HepG2 (cell line): ENCODE results near the gene FAM76A. TPM values are rescaled to one million over a fixed set of nuclear protein-coding genes. Genes with fewer than 3 reads are reported as not detected.
A peak's percentile ranks its signal among the peaks of the same experiment; 100 is the strongest.

Experiments used
- ASH2L ChIP-seq: fragments of 300-600, 200-600 bp; sonication (generic); IDR thresholded peaks from 2 replicates; pipeline ENCODE4 v1.7.0; 2017; ENCODE audit warnings: low read depth, mild to moderate bottlenecking, moderate library complexity, mixed read lengths, low read length; ENCODE audit not compliant: insufficient read length
- DR1 ChIP-seq: sonication (generic); formaldehyde crosslinking; IDR thresholded peaks from 2 replicates; pipeline ENCODE4 v1.8.0; 2021; ENCODE audit warnings: mild to moderate bottlenecking, missing genetic modification reagents, inconsistent platforms
- FOXJ3 ChIP-seq: sonication (generic); formaldehyde crosslinking; IDR thresholded peaks from 2 replicates; pipeline ENCODE4 v1.4.0; 2020; ENCODE audit warnings: missing genetic modification reagents, mild to moderate bottlenecking, borderline replicate concordance
- HMGXB4 ChIP-seq, 2 experiments: sonication (generic) in 1 of 2; formaldehyde crosslinking in 1 of 2; IDR thresholded peaks; 2 replicates each; pipeline versions ENCODE4 v1.4.0 to v1.6.1; 2018 to 2020; ENCODE audit warnings: missing genetic modification reagents in 2 of 2, borderline replicate concordance in 1 of 2, low read depth in 1 of 2, mild to moderate bottlenecking in 1 of 2, missing biosample characterization in 1 of 2
- HOXA3 ChIP-seq: sonication (generic); formaldehyde crosslinking; IDR thresholded peaks from 2 replicates; pipeline ENCODE4 v1.5.0; 2020; ENCODE audit warnings: missing genetic modification reagents
- JARID2 ChIP-seq: sonication (generic); formaldehyde crosslinking; IDR thresholded peaks from 2 replicates; pipeline ENCODE4 v1.8.1; 2023; ENCODE audit warnings: missing genetic modification reagents, inconsistent platforms; ENCODE audit not compliant: insufficient replicate concordance
- KMT2B ChIP-seq: IDR thresholded peaks from 2 replicates; pipeline ENCODE4 v1.6.1; 2016; ENCODE audit warnings: missing genetic modification reagents, missing compliant biosample characterization
- MAFF ChIP-seq: IDR thresholded peaks from 2 replicates; pipeline ENCODE4 v1.6.1; 2011; ENCODE audit warnings: low read depth, low read length, improper control_type of control experiment
- MXD4 ChIP-seq: IDR thresholded peaks from 2 replicates; pipeline ENCODE4 v1.6.1; 2016; ENCODE audit warnings: mild to moderate bottlenecking, missing biosample characterization, missing genetic modification reagents
- RAD21 ChIP-seq: fragments of 450-650 bp; formaldehyde crosslinking; IDR thresholded peaks from 2 replicates; pipeline ENCODE4 v1.5.0; 2020; ENCODE audit warnings: mild to moderate bottlenecking
- RAD51 ChIP-seq: fragments of 450-650 bp; IDR thresholded peaks from 2 replicates; pipeline ENCODE4 v1.6.1; 2016; ENCODE audit warnings: borderline replicate concordance
- RARA ChIP-seq: IDR thresholded peaks from 2 replicates; pipeline ENCODE4 v1.6.1; 2016; ENCODE audit warnings: missing genetic modification reagents, missing compliant biosample characterization
- RFX3 ChIP-seq: IDR thresholded peaks from 2 replicates; pipeline ENCODE4 v1.6.1; 2016; ENCODE audit warnings: missing biosample characterization, missing genetic modification reagents
- SP4 ChIP-seq: sonication (generic); formaldehyde crosslinking; IDR thresholded peaks from 2 replicates; pipeline ENCODE4 v1.8.1; 2023; ENCODE audit warnings: mild to moderate bottlenecking, missing genetic modification reagents
- THAP8 ChIP-seq: sonication (generic); formaldehyde crosslinking; IDR thresholded peaks from 2 replicates; pipeline ENCODE4 v1.5.1; 2020; ENCODE audit warnings: missing genetic modification reagents, mild to moderate bottlenecking, borderline replicate concordance
- ZGPAT ChIP-seq: IDR thresholded peaks from 2 replicates; pipeline ENCODE4 v1.6.1; 2016; ENCODE audit warnings: mild to moderate bottlenecking
- ZHX2 ChIP-seq, 2 experiments: sonication (generic) in 1 of 2; formaldehyde crosslinking in 1 of 2; IDR thresholded peaks; 2 replicates each; pipeline versions ENCODE4 v1.6.1 to v1.9.0; 2014 to 2022; ENCODE audit warnings: antibody characterized with exemption in 1 of 2, borderline replicate concordance in 1 of 2, inconsistent platforms in 1 of 2, low read depth in 1 of 2, missing genetic modification reagents in 1 of 2
- ZNF136 ChIP-seq: sonication (generic); formaldehyde crosslinking; IDR thresholded peaks from 2 replicates; pipeline ENCODE4 v1.8.1; 2022; ENCODE audit warnings: low read depth, mild to moderate bottlenecking, moderate library complexity, missing genetic modification reagents
- polyA plus RNA-seq, 8 experiments: library from polyadenylated mRNA; depleted of rRNA in 3 of 8; stranded (reverse) in 7 of 8; unstranded in 1 of 8; fragments of >200 nt; fragmentation: Illumina TruSeq in 4 of 8; extraction: Trizol in 4 of 8; gene quantifications; 2 replicates each; pipeline versions ENCODE4 v1.2.1 to v1.2.3, GENCODE V29; 2011 to 2016; ENCODE audit warnings: low read depth in 4 of 8, missing spikeins in 1 of 8, mixed read lengths in 1 of 8; ENCODE audit not compliant: insufficient read depth in 1 of 8
- total RNA-seq, 5 experiments: library from RNA; depleted of rRNA; stranded (reverse); fragments of >200 nt; fragmentation: Illumina TruSeq; extraction: Trizol; gene quantifications; 2 replicates each; pipeline ENCODE4 v1.2.3, GENCODE V29; 2016; ENCODE audit warnings: low read depth in 1 of 5

Gene FAM76A
- total and polyA plus RNA-seq, 2 of the 13 experiments (the other 11 are each of a cell fraction or from before 2014, with no cell fraction given), result 4.2 to 15.7 TPM

GRCh38 chr1:27725374-27726172 is at the start of gene FAM76A (continued):
- TF ChIP-seq FOXJ3 (CRISPR knock-in tag) (peak; percentile 94), MXD4 (CRISPR knock-in tag) (peak; percentile 18; the same call in 1 of the 2 replicates), RAD51 (peak; percentile 12; the same call in 1 of the 2 replicates), RARA (CRISPR knock-in tag) (peak; percentile 29; the same call in 1 of the 2 replicates), JARID2 (CRISPR knock-in tag) (no peak), HOXA3 (CRISPR knock-in tag) (peak; percentile 90), KMT2B (CRISPR knock-in tag) (peak; percentile 70; the same call in 1 of the 2 replicates), DR1 (peak; percentile 71), THAP8 (CRISPR knock-in tag) (peak; percentile 17; the same call in 1 of the 2 replicates), RFX3 (CRISPR knock-in tag) (peak; percentile 78), RAD21 (CRISPR knock-in tag) (0 out of 2 replicates have a peak, but pooled peaks have one; percentile 1), ZHX2 (IDR thresholded peaks at IDR 0.05; ENCODE audit: low read depth) (0 out of 2 replicates have a peak, but pooled peaks have one; percentile 37), ZHX2 (CRISPR knock-in tag; IDR thresholded peaks at IDR 0.05; ENCODE audit: borderline replicate concordance) (0 out of 2 replicates have a peak, but pooled peaks have one; percentile 75), HMGXB4 (CRISPR knock-in tag; IDR thresholded peaks at IDR 0.05; ENCODE audit: borderline replicate concordance in 1 of 2, low read depth in 1 of 2) (peak; percentile 62 to 72; a peak in 3 of 4 replicates), MAFF (0 out of 2 replicates have a peak, but pooled peaks have one; percentile 16), ZNF136 (CRISPR knock-in tag) (no peak), SP4 (CRISPR knock-in tag) (peak; percentile 100), ASH2L (peak; percentile 40), ZGPAT (CRISPR knock-in tag) (peak; percentile 59; the same call in 1 of the 2 replicates)
